HG03457 (cell line): ENCODE results near the gene DIDO1.

ENCODE experiments used
- ATAC-seq: cut with Tn5 transposase; IDR thresholded peaks from one replicate; pipeline ENCODE4 v1.9.1; 2021; ENCODE audit warnings: moderate number of reproducible peaks; ENCODE audit not compliant: unreplicated experiment

Gene DIDO1

GRCh38 chr20:62898093-62898964 lies 28.0 kb downstream of the DIDO1 start:
- ATAC-seq = no peak

- no peak for ATAC-seq
These were observed 28.6 kb downstream of the DIDO1 start for GRCh38 chr20:62897666-62898065.

GRCh38 chr20:62896526-62896925 lies 29.8 kb downstream of the DIDO1 start:
- ATAC-seq = no peak

- no peak for ATAC-seq
These were observed 30.8 kb downstream of the DIDO1 start for GRCh38 chr20:62895539-62895938.

GRCh38 chr20:62894261-62894660 lies 32.0 kb downstream of the DIDO1 start:
- no peak for ATAC-seq

- ATAC-seq = no peak
These were observed 32.6 kb downstream of the DIDO1 start for GRCh38 chr20:62893700-62894099.

- ATAC-seq = no peak
These were observed 33.7 kb downstream of the DIDO1 start for GRCh38 chr20:62892348-62893304.

GRCh38 chr20:62891111-62891510 lies 35.2 kb downstream of the DIDO1 start:
- no peak for ATAC-seq

GRCh38 chr20:62890444-62890843 lies 35.9 kb downstream of the DIDO1 start:
- ATAC-seq = no peak

- no peak for ATAC-seq
These were observed 36.4 kb downstream of the DIDO1 start for GRCh38 chr20:62889871-62890270.

GRCh38 chr20:62889411-62889810 lies 36.9 kb downstream of the DIDO1 start:
- ATAC-seq = no peak

- ATAC-seq = no peak
These were observed 37.4 kb downstream of the DIDO1 start for GRCh38 chr20:62888910-62889309.

GRCh38 chr20:62888406-62888805 lies 37.9 kb downstream of the DIDO1 start:
- ATAC-seq = no peak

GRCh38 chr20:62887860-62888239 lies 38.5 kb downstream of the DIDO1 start:
- ATAC-seq = no peak

- no peak for ATAC-seq
These were observed 39.0 kb downstream of the DIDO1 start for GRCh38 chr20:62887152-62887859.

GRCh38 chr20:62886709-62887058 lies 39.6 kb downstream of the DIDO1 start:
- ATAC-seq = no peak

- ATAC-seq = no peak
These were observed 40.2 kb downstream of the DIDO1 start for GRCh38 chr20:62885896-62886708.

- no peak for ATAC-seq
These were observed 41.0 kb downstream of the DIDO1 start for GRCh38 chr20:62885046-62885895.

- ATAC-seq = no peak
These were observed 41.7 kb downstream of the DIDO1 start for GRCh38 chr20:62884556-62884955.
